Activated CD4-positive, CD25-positive, alpha-beta regulatory T cell treated with anti-CD3 and anti-CD28 coated beads, Interleukin-2, amount 50 U/mL, for 72 hours (primary cell): Measurements from ENCODE around the gene IRX3.

Experiments
- DNase-seq: peaks from one replicate; pipeline ENCODE4 v3.0.0; 2021

IRX3 gene

GRCh38 chr16:54286366-54287130 lies at the start of gene IRX3:
IRX3 (minus strand) TSS chr16:54286787; CDS start chr16:54286050, 737 bp downstream.
- no peak for DNase-seq

DNA sequence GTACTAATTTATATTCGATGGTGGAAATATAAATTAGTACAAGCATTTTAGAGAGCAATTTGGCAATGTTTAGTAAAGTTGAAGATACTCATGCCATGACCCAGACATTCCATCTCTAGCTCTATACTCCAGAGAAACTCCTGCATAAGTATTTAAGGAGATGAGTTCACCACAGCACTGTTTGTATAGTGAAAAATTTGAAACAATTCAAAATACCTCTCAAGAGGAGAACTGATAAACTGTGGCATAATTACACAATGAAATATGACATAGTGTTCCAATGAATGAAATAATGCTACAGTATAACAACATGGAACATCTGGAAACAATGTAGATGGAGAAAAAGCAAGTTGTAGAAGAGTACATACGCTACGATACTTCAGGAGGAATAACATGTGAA lies 48.6 kb upstream of the IRX3 start:
- no peak for DNase-seq

DNA sequence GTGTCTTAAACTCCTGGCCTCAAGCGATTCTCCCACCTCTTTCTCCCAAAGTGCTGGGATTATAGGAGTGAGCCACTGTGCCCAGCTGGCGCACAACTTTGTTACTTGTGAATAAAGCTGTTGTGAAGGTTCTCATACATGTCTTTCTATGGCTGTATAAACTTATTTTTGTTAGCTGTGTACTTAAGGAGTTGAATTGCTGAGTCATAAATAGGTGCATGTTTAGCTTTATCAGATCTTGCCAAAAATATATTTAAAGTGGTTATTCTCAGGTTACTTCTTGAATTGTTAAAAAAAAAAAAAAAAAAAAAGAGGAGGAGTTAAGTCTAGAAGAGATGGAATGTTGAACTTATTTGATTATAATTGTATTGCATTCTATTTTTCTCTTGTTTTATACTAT lies 47.6 kb upstream of the IRX3 start:
- no peak for DNase-seq

GRCh38 chr16:54331241-54332002 lies 44.8 kb upstream of the IRX3 start:
- no peak for DNase-seq

- DNase-seq, result no peak
Observed at GRCh38 chr16:54327609-54328008, 41.0 kb upstream of the IRX3 start.

GRCh38 chr16:54326266-54326662 lies 39.7 kb upstream of the IRX3 start:
- no peak for DNase-seq

GRCh38 chr16:54325616-54326265 lies 39.2 kb upstream of the IRX3 start:
- no peak for DNase-seq

DNA sequence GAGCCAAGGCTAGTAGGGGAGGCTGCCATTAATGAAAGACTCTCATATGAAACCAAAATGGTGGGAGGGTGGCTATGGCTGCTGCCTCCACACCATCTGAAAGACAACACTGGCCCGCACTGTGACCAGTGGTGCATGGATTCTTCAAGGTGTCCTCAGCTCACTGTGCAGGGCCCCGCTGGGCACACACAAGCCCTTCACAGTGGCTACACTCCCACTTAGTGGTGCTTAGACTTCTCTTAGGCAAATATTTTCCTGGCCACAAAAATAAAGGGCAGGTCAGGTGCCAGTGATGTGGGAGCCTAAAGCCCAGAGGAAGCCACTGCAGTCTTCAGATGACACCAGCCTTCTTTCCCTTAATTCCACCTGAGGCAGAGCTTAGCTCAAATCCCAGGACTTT lies 38.1 kb upstream of the IRX3 start:
- DNase-seq, result no peak

- DNase-seq, result no peak
Observed at GRCh38 chr16:54320697-54321340, 34.2 kb upstream of the IRX3 start.

GRCh38 chr16:54318941-54319340 lies 32.4 kb upstream of the IRX3 start:
- no peak for DNase-seq

GRCh38 chr16:54317101-54317611 lies 30.6 kb upstream of the IRX3 start:
- no peak for DNase-seq

- no peak for DNase-seq
Observed at GRCh38 chr16:54316095-54316889, 29.7 kb upstream of the IRX3 start.

- DNase-seq, result no peak
Observed at GRCh38 chr16:54313789-54314188, 27.2 kb upstream of the IRX3 start.

- DNase-seq, result no peak
Observed at GRCh38 chr16:54312502-54312991, 26.0 kb upstream of the IRX3 start.

GRCh38 chr16:54309341-54309740 lies 22.8 kb upstream of the IRX3 start:
- DNase-seq, result no peak

- DNase-seq, result no peak
Observed at GRCh38 chr16:54305080-54305479, 18.5 kb upstream of the IRX3 start.

DNA sequence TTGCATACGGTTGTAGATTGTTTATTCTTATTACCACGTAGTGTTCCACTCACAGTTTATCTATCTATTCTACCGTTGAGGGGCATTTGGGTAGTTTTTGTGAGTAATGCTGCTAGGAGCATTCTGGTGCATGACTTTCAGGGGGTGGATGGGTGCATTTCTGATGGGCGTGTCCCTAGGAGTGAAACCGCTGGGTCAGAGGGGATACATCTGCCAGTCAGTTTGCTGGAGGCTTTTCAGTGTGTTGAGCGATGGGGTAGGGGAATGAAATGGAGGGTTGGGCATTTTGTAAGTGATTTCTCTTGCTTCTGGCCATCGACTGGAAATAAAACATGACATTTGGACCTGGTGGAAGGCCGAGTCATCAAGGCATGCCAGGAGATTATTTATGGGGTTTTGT lies 17.0 kb upstream of the IRX3 start:
- DNase-seq, result no peak

- DNase-seq, result no peak
Observed at GRCh38 chr16:54297154-54297553, 10.6 kb upstream of the IRX3 start.

DNA sequence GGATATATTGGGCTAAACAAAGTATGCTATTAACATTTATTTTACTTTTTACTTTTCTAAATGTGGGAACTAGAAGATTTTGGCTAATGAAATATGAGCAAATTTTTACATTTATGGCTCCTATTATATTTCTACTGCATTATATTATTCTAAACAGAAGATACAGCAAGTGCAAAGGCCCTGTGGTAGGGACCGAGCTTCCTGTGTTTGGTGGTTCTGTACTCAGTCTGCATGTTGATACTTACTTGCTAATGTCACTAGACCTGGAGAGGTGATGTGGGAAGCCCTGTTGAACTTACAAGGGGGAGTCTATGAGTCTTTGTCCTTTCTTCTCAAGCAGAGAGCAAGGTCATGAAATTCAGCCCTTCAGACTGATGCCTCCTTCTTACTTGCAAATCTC lies 10.0 kb upstream of the IRX3 start:
- DNase-seq, result no peak

DNA sequence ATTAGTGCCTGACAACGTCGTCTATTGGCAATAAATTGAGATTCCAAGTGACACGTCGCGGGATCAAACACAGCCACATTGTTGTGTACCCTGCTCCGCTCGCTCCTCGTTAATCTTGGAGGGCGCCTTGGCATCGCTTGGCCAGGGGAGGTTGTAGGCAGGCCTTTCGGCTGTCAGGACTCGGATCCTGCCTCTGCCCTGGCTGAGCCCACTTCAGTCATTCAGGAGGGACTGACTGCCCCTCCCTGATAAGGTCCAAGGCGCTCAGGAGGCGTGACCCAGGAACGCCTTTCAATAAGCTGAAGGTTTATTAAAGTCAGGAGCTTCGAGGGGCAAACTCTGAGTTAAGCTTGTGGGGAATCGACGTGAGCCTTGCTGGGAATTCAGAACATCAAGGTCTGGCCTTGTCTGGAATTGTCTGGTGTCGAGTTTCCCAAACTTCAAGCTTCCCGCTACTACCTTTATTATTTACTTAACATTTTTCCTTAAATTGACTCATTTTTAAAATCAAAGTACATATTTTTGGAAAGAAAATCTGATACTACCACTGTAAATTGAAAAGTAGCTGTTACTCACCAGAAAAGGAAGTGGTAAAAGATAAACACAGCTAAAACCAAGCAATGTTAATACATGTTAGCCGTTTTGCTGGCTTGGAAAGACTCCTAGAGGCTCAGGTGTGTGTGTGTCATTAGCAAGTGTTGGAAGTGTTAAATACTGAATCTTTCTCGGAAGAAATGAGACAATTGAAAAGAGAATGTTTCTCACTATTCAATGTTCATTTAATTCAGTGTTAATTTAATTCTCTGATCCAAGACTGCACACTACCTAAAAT lies 5.3 kb upstream of the IRX3 start:
- no peak for DNase-seq
